ENCODE results near the gene PEX5.

PEX5 gene

DNA sequence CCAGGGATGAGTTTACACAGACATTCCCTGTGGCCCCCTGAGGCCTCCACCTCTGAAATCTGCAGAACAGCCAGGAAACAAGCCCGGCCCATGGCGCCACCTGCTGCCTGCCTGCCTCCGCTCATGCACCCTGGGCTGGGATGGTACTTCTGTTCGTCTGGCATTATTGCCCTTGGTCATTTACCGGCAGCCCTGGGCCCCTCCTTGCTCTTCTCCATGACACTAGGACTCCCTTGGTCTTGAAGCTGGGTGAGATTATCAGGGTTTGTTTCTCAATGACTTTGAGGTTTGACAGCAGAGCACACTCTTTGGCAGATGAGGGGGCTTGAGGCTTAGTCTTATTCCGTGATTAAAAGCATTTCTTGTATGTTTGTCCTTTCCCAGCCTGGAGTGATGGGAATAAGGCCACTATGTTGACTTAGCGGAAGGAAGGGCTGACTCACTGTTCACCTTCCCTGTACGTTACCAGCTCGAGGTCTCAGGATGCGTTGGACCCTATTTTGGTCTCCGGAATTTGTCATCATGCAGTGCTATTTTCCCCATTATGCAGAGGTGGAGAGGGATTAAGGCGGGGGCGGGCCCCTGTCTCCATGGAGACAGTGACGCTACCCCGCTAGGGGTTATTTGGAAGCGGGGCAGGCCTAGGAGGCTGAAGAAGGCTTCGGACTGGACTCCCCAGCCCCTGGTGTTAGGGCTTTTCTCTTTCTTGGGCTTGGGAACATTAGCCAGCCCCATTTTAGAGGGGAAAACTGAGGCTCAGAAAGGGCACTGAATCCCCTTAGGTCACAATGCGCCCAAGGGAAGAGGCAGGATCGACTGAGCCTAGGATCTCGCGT lies 706 bp upstream of the PEX5 start:
- peak; percentile 55 for DNase-seq (ENCODE audit: low spot score)
- TF ChIP-seq, protein P1, sequence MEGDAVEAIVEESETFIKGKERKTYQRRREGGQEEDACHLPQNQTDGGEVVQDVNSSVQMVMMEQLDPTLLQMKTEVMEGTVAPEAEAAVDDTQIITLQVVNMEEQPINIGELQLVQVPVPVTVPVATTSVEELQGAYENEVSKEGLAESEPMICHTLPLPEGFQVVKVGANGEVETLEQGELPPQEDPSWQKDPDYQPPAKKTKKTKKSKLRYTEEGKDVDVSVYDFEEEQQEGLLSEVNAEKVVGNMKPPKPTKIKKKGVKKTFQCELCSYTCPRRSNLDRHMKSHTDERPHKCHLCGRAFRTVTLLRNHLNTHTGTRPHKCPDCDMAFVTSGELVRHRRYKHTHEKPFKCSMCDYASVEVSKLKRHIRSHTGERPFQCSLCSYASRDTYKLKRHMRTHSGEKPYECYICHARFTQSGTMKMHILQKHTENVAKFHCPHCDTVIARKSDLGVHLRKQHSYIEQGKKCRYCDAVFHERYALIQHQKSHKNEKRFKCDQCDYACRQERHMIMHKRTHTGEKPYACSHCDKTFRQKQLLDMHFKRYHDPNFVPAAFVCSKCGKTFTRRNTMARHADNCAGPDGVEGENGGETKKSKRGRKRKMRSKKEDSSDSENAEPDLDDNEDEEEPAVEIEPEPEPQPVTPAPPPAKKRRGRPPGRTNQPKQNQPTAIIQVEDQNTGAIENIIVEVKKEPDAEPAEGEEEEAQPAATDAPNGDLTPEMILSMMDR (IDR thresholded peaks at IDR 0.05; ENCODE audit: borderline replicate concordance, control extremely low read depth, extremely low read depth, insufficient read depth, missing control alignments): peak; percentile 85
- in situ Hi-C loops (cut with MboI; ENCODE audit: low sequenced_read_pairs, unreplicated experiment): no loop called here

DNA sequence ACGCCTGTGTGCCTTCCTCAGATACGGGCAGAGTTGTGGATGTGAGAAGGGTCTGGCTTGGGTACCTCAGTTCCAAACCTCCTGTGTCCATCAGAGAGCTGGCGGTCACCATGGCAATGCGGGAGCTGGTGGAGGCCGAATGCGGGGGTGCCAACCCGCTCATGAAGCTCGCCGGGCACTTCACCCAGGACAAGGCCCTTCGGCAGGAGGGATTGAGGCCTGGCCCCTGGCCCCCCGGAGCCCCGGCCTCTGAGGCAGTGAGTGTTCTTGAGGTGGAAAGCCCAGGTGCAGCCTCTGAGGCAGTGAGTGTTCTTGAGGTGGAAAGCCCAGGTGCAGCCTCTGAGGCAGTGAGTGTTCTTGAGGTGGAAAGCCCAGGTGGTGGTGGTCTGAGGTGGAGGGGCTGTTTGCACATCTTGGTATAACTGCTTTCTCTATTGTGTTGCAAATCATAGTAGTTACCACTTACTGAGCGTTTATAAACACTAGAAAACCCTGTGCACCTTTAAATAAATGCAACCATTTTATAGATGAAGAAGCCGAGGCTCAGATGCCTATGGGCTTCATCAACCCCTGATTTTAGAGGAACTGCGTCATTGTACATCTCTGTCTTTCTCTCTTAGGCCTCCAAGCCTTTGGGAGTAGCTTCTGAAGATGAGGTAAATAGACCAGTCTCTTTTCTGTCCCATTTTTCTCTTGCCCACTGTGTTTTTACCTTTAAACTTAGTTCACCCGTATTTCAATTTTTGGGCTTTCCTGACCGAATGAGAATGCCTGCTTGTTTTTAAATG lies 976 bp downstream of the PEX5 start:
- TF ChIP-seq, protein P1 (IDR thresholded peaks at IDR 0.05; ENCODE audit: borderline replicate concordance, control extremely low read depth, extremely low read depth, insufficient read depth, missing control alignments): no peak
- in situ Hi-C loops (cut with MboI; ENCODE audit: low sequenced_read_pairs, unreplicated experiment): no loop called here
- peak; percentile 38 for DNase-seq (ENCODE audit: low spot score)

- DNase-seq (ENCODE audit: low spot score): no peak
- in situ Hi-C loops (cut with MboI; ENCODE audit: low sequenced_read_pairs, unreplicated experiment): no loop called here
- TF ChIP-seq, protein P1 (IDR thresholded peaks at IDR 0.05; ENCODE audit: borderline replicate concordance, control extremely low read depth, extremely low read depth, insufficient read depth, missing control alignments): no peak
These were observed 4.2 kb downstream of the PEX5 start for GRCh38 chr12:7193674-7194073.

DNA sequence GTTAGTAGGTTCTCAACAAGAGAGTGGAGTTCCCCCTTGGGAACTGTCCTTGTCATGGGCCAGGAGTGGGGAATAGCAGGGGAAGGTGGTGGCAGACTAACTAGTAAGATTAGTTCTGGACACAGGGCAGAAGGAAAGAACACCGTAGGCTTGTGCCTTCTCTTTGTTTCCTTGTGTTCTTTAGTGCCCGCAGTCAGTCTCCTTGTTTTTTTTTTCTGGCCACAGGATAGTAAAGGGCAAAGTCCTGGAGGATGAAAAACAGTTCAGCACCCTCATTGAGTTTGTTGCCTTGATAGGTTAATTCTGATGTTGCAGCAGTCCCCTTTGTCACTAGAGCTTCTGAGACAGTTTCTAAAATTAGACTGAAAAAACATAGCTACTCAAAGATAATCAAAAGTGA lies 8.4 kb downstream of the PEX5 start:
- in situ Hi-C loops (cut with MboI; ENCODE audit: low sequenced_read_pairs, unreplicated experiment): no loop called here
- no peak for DNase-seq (ENCODE audit: low spot score)
- TF ChIP-seq, protein P1 (IDR thresholded peaks at IDR 0.05; ENCODE audit: borderline replicate concordance, control extremely low read depth, extremely low read depth, insufficient read depth, missing control alignments): no peak

GRCh38 chr12:7203109-7203508 lies 13.6 kb downstream of the PEX5 start:
- TF ChIP-seq, protein P1 (IDR thresholded peaks at IDR 0.05; ENCODE audit: borderline replicate concordance, control extremely low read depth, extremely low read depth, insufficient read depth, missing control alignments): no peak

GRCh38 chr12:7205091-7205490 lies 15.6 kb downstream of the PEX5 start:
- no peak for DNase-seq (ENCODE audit: low spot score)
- TF ChIP-seq, protein P1 (IDR thresholded peaks at IDR 0.05; ENCODE audit: borderline replicate concordance, control extremely low read depth, extremely low read depth, insufficient read depth, missing control alignments): no peak
- in situ Hi-C loops (cut with MboI; ENCODE audit: low sequenced_read_pairs, unreplicated experiment): loop anchor here (25.0 kb wide), 2 partner anchors 257 to 607 kb away; no protein-coding TSS in a partner anchor

More at GRCh38 chr12:7203109-7203508, 13.6 kb downstream of the PEX5 start:
- in situ Hi-C loops (cut with MboI; ENCODE audit: low sequenced_read_pairs, unreplicated experiment): loop anchor here (25.0 kb wide), 2 partner anchors 259 to 609 kb away; no protein-coding TSS in a partner anchor
- no peak for DNase-seq (ENCODE audit: low spot score)
